Hepatocyte (in vitro differentiated cells): Measurements from ENCODE around the gene ROBO1.

Experiments used
- EZH2phosphoT487 ChIP-seq: fragments of 200-600 bp; sonication (generic); IDR thresholded peaks from one replicate; pipeline ENCODE4 v1.6.1; 2018; ENCODE audit warnings: antibody characterized with exemption, mild to moderate bottlenecking, low read depth, moderate library complexity; ENCODE audit not compliant: unreplicated experiment, severe bottlenecking
- TF ChIP-seq, protein P1 (sequence below): fragments of 200-600 bp; sonication (generic); IDR thresholded peaks from 2 replicates; pipeline ENCODE4 v1.5.1; 2016; ENCODE audit warnings: antibody characterized with exemption, mild to moderate bottlenecking; ENCODE audit not compliant: poor library complexity

DNA sequence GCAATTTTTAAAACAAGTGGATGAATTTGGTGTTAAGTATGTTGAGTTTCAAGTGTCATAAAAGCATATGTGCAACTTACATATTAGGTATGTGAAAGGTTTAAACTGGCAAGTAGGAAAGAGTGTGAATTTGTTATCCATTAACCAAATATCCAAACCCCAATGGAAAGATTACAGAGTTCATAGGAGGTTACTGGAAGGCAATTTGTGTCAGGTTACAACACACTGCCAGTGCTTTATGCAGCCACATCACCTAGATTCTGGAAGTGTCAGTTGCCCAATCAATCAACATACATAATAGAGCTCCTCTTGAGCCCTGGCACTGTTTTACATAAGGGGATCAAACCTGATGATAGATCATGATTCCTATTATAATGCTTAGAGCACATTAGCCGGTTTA, 261.0 kb downstream of the ROBO1 start:
- TF ChIP-seq, protein P1, sequence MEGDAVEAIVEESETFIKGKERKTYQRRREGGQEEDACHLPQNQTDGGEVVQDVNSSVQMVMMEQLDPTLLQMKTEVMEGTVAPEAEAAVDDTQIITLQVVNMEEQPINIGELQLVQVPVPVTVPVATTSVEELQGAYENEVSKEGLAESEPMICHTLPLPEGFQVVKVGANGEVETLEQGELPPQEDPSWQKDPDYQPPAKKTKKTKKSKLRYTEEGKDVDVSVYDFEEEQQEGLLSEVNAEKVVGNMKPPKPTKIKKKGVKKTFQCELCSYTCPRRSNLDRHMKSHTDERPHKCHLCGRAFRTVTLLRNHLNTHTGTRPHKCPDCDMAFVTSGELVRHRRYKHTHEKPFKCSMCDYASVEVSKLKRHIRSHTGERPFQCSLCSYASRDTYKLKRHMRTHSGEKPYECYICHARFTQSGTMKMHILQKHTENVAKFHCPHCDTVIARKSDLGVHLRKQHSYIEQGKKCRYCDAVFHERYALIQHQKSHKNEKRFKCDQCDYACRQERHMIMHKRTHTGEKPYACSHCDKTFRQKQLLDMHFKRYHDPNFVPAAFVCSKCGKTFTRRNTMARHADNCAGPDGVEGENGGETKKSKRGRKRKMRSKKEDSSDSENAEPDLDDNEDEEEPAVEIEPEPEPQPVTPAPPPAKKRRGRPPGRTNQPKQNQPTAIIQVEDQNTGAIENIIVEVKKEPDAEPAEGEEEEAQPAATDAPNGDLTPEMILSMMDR: no peak
- no peak for TF ChIP-seq EZH2phosphoT487
